SU-DHL-6 (cell line): ENCODE measurements around the gene FANCC.

Source experiments
- EZH2phosphoT487 ChIP-seq: fragments of 200-600 bp; sonication (generic), shearing (Covaris generic); conservative IDR thresholded peaks from 2 replicates; pipeline ENCODE4 v1.6.1; 2018; ENCODE audit warnings: mild to moderate bottlenecking, antibody characterized with exemption, low read length, moderate library complexity, mixed read lengths
- TF ChIP-seq, protein P1 (sequence below): fragments of 200-600 bp; sonication (generic); IDR thresholded peaks from one replicate; pipeline ENCODE4 v1.5.1; 2017; ENCODE audit warnings: antibody characterized with exemption, mild to moderate bottlenecking, low read length, moderate library complexity; ENCODE audit not compliant: insufficient read depth, poor library complexity, severe bottlenecking

DNA sequence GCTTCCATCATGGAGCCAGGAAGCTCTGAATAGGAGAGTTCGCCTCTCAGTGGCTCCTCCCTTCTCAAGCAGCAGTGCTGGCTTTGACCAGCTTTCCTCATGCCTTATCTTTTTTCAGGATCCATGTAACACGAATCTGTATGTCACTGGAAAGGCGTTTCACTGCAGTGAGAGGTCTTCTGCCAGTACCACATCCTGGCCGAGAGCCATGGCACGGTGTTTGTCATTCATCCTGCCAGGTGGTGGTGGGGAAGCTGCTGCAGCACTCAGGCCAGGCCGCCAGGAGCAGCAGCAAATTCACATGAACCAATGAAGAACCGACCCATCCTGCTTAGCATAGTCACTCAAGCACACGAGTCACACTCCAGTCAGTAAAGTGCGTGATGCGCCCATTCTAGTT lies 179.0 kb downstream of the FANCC start:
- TF ChIP-seq, protein P1, sequence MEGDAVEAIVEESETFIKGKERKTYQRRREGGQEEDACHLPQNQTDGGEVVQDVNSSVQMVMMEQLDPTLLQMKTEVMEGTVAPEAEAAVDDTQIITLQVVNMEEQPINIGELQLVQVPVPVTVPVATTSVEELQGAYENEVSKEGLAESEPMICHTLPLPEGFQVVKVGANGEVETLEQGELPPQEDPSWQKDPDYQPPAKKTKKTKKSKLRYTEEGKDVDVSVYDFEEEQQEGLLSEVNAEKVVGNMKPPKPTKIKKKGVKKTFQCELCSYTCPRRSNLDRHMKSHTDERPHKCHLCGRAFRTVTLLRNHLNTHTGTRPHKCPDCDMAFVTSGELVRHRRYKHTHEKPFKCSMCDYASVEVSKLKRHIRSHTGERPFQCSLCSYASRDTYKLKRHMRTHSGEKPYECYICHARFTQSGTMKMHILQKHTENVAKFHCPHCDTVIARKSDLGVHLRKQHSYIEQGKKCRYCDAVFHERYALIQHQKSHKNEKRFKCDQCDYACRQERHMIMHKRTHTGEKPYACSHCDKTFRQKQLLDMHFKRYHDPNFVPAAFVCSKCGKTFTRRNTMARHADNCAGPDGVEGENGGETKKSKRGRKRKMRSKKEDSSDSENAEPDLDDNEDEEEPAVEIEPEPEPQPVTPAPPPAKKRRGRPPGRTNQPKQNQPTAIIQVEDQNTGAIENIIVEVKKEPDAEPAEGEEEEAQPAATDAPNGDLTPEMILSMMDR = no peak
- no peak for TF ChIP-seq EZH2phosphoT487
